Activated B cell treated with CpG ODN at 0.5 μM for 24 hours (primary cell): ENCODE results near the gene VAV2. TPM values are rescaled to one million over a fixed set of nuclear protein-coding genes. Genes with fewer than 3 reads are reported as not detected.
A peak's percentile ranks its signal among the peaks of the same experiment; 100 is the strongest.

Experiments
- ATAC-seq: fragments of 200-7000 bp; cut with Tn5 transposase; one replicate; pipeline ENCODE4 v1.10.0; 2021; ENCODE audit warnings: low read depth, mild to moderate bottlenecking, moderate library complexity
- CTCF ChIA-PET: fragments of 350-600 bp; sonication (Branson Sonifier 250); formaldehyde crosslinking; loops from one replicate; lab custom pipeline; 2021; ENCODE audit warnings: antibody characterized with exemption; lab: Charles Lee
- POLR2A ChIA-PET: fragments of 350-600 bp; sonication (Branson Sonifier 250); formaldehyde crosslinking; loops from one replicate; lab custom pipeline; 2021; ENCODE audit warnings: antibody characterized with exemption; lab: Charles Lee
- DNase-seq: peaks from one replicate; pipeline ENCODE4 v3.0.0; 2022
- H3K27ac Mint-ChIP-seq: one replicate; pipeline ENCODE4 v1.8.0; 2020; ENCODE audit warnings: mixed read lengths
- H3K27me3 Mint-ChIP-seq: one replicate; pipeline ENCODE4 v1.8.0; 2021; ENCODE audit warnings: mixed read lengths
- H3K36me3 Mint-ChIP-seq: one replicate; pipeline ENCODE4 v1.8.0; 2021; ENCODE audit warnings: low read depth, mixed read lengths
- H3K4me1 Mint-ChIP-seq: one replicate; pipeline ENCODE4 v1.8.0; 2021; ENCODE audit warnings: mixed read lengths
- H3K4me3 Mint-ChIP-seq: one replicate; pipeline ENCODE4 v1.8.0; 2020; ENCODE audit warnings: mild to moderate bottlenecking, mixed read lengths
- H3K9me3 Mint-ChIP-seq: one replicate; pipeline ENCODE4 v1.8.0; 2020; ENCODE audit warnings: mixed read lengths
- CTCF ChIP-seq: fragments of 200-600 bp; IDR thresholded peaks from one replicate; pipeline ENCODE4 v1.8.0; 2022; ENCODE audit warnings: antibody characterized with exemption, mild to moderate bottlenecking
- intact Hi-C: fragments of 100-400 bp; cut with micrococcal nuclease; formaldehyde crosslinking; loops from one replicate; pipeline ENCODE4 v1.15.1; 2024
- total RNA-seq: library from RNA; stranded (reverse); gene quantifications from 2 replicates; pipeline ENCODE4 v1.2.3, GENCODE V29; 2022

Gene VAV2
- total RNA-seq, 1 donor from 2014 or later: 99.6 TPM

GRCh38 chr9:133929599-133929998, 62.5 kb downstream of the VAV2 start:
- intact Hi-C loops: loop anchor here (5.0 kb wide), 1 partner anchor 63 kb away; the partner anchor contains the start of gene VAV2
- H3K9me3 Mint-ChIP-seq: no peaks in the 10 kb centered on the region
- ChIA-PET CTCF (no interaction called here), POLR2A (no interaction called here)
- H3K4me1 Mint-ChIP-seq: peaks cover 57% of the 10 kb centered on the region
- no peak for ATAC-seq
- H3K36me3 Mint-ChIP-seq: peaks cover 68% of the 10 kb centered on the region
- TF ChIP-seq CTCF: no peak
- H3K27me3 Mint-ChIP-seq: no peaks in the 10 kb centered on the region
- no peak for DNase-seq
- no peak overlapping the region for H3K4me3 Mint-ChIP-seq
- H3K27ac Mint-ChIP-seq: no peak overlapping the region

- Mint-ChIP-seq H3K27me3 (no peaks in the 10 kb centered on the region), H3K36me3 (peaks cover 63% of the 10 kb centered on the region), H3K9me3 (no peaks in the 10 kb centered on the region), H3K4me1 (peaks cover 54% of the 10 kb centered on the region), H3K27ac (peak overlapping the region; percentile 75), H3K4me3 (peak overlapping the region; percentile 16)
- POLR2A ChIA-PET: no interaction called here
- TF ChIP-seq CTCF: no peak
- DNase-seq (no peak), ATAC-seq (peak; percentile 67)
- CTCF ChIA-PET: no interaction called here
- intact Hi-C loops: loop anchor here (5.0 kb wide), 1 partner anchor 64 kb away; the partner anchor contains the start of gene VAV2
These were observed 63.8 kb downstream of the VAV2 start for GRCh38 chr9:133928248-133928764.

DNA sequence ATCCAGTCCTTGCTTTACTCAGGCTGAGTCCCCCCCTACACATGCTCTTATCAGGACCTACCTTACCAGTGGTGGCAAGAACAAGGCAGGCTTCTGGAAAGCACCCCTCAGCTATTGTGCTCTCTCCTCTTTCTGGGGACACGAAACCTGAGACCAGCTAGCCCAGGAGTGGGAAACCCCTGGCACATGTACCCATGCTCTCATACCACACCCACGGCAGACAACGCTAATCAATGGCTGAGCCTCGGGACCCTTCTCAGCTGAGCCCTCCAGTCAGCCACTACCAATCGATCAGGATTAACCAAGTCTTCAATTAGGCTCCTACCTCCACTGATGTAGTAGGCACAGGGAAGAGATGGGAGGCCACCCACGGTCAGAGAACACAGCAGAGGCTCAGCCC, 65.1 kb downstream of the VAV2 start:
- ChIA-PET CTCF (interaction anchor here (0.7 kb wide), 1 partner anchor 33 kb away, joined by 3 read pairs; no protein-coding TSS in a partner anchor), POLR2A (interaction anchor here (1.4 kb wide), 1 partner anchor 19 kb away, joined by 3 read pairs; no protein-coding TSS in a partner anchor)
- H3K9me3 Mint-ChIP-seq: no peaks in the 10 kb centered on the region
- ATAC-seq (peak; percentile 29), DNase-seq (no peak)
- peaks cover 72% of the 10 kb centered on the region for H3K36me3 Mint-ChIP-seq
- no peaks in the 10 kb centered on the region for H3K27me3 Mint-ChIP-seq
- H3K4me3 Mint-ChIP-seq: no peak overlapping the region
- peaks cover 64% of the 10 kb centered on the region for H3K4me1 Mint-ChIP-seq
- H3K27ac Mint-ChIP-seq: peak overlapping the region; percentile 62
- TF ChIP-seq CTCF: no peak
- intact Hi-C loops: loop anchor here (5.0 kb wide), 1 partner anchor 65 kb away; the partner anchor contains the start of gene VAV2

GRCh38 chr9:133926165-133926856, 65.8 kb downstream of the VAV2 start:
- CTCF ChIA-PET: interaction anchor here (0.7 kb wide), 1 partner anchor 32 kb away, joined by 3 read pairs; no protein-coding TSS in a partner anchor
- H3K27ac Mint-ChIP-seq: peak overlapping the region; percentile 62

More at GRCh38 chr9:133926165-133926856, 65.8 kb downstream of the VAV2 start:
- Mint-ChIP-seq H3K4me1 (peaks cover 61% of the 10 kb centered on the region), H3K36me3 (peaks cover 72% of the 10 kb centered on the region), H3K9me3 (no peaks in the 10 kb centered on the region), H3K27me3 (no peaks in the 10 kb centered on the region), H3K4me3 (no peak overlapping the region)
- ATAC-seq (no peak), DNase-seq (no peak)
- POLR2A ChIA-PET: interaction anchor here (1.4 kb wide), 1 partner anchor 20 kb away, joined by 3 read pairs; no protein-coding TSS in a partner anchor
- TF ChIP-seq CTCF: no peak
- intact Hi-C loops: loop anchor here (5.0 kb wide), 1 partner anchor 66 kb away; the partner anchor contains the start of gene VAV2
